SKM-1 (cell line): ENCODE measurements around the gene PTH.

ENCODE experiments used
- DNase-seq: peaks from one replicate; lab custom pipeline; 2025; ENCODE audit not compliant: unreplicated experiment; lab: John Stamatoyannopoulos, UW

PTH gene

DNA sequence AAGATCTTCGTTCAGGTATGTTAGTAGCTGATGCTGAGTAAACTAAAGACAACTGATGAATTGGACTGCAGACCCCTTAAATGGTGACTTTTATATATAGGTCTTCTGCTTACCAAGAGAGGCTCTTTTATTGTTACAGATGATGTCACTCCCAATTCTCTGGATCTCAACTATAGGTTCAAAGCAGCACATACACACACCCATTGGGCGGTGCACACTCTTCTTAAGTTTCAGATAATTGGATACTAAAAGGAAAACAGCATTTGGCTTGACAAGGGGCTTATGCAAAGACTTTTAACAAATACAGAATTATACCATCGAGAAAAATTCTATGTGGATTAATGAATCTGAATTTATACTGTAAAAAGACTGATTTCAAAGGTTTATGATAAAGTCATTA lies at the start of gene PTH:
TSS of gene PTH (minus strand) at position 69 of the 400 bp plus-strand sequence. CDS start 3,142 bp downstream, outside the sequence.
- no peak for DNase-seq

- no peak for DNase-seq
Observed at GRCh38 chr11:13538044-13538443, 42.2 kb upstream of the PTH start.

- DNase-seq = no peak
Observed at GRCh38 chr11:13535819-13536218, 40.0 kb upstream of the PTH start.

DNA sequence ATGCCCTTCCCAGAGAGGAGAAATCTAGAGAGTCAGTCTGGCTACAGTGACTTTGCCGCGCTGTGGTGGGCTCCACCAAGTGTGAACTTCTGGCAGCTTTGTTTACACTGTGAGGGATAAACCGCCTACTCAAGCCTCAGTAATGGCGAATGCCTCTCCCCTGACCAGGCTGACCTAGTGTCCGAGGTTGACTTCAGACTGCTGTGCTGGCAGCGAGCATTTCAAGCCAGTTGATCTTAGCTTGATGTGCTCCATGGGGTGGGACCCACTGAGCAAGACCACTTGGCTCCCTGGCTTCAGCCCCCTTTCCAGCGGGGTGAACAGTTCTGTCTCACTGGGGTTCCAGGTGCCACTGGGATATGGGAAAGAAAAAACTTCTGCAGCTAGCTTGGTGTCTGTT lies 38.6 kb upstream of the PTH start:
- DNase-seq = no peak

DNA sequence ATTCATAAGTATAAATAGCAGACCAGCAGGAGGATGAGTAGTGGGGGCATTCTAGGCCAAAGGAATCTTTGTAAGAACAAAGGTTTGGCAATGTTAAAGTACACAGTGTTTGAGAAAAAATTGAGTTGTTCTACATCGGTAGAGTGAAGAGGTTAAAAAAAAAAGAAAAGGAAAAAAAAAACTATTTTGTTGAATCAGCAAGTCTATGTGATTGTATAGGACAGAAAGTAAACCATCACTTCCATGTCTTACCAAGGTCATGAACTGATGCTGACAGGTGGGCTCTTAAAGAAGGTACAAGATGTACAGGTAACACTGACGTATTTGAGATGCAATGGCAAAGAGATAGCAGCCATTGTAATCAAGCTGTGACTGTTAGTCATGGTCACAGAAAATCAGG lies 29.5 kb upstream of the PTH start:
- DNase-seq = no peak

DNA sequence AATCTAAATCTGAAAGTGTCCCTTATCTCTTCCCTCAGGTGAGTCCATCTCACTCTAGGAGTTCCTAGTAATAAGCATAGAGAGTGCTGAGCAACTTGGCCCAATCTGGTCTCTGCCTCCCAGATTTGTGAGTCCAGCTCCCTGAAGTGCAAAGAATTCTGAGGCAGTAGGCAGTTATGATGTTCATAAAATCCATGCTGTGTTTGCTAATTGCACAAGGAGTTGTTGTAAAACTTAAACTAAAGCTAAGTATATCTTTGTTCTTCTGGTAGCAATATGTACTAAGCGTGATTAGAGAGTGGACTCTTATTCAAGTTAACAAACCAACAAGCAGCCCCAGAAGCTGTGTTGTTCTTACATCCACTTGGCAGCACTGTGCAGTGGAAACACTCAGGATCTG lies 7.6 kb upstream of the PTH start:
- DNase-seq = no peak

- DNase-seq = no peak
Observed at GRCh38 chr11:13502492-13502891, 6.7 kb upstream of the PTH start.

DNA sequence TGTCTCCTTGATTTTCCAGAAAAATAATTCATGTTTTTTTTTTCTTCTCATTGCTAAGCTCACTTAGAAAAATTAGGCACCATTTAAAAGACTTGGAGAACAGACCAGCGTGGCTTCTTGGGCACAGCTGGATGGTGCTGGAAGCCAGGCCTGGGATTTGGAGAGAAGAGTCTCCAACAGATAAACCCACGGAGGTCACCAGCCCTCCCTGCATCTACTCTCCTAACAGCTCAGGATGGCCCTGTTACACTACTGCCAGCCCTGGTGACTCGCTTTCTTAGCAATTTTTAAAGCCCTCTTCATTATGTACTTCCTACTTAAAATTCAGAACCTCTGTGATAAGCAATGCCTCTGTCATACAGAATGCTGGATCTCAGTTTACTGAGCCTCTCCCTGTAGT lies 1.7 kb downstream of the PTH start:
- no peak for DNase-seq

DNA sequence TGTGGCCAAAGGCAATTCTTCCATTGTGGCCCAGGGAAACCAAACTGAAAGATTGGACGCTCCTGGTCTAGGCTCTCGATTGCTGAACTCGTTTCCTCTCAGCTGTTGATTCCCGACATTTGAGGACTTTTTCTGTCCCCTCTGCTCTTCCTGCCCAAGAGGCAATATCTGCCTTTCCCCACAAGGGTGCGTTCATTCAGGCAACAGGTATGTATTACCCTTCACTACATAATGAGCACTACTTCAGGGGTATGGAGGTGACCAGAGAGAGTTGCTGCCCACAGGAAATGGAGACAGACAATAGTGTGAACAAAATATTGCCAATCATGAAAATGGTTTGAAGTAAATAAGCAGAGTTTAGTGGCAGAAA lies 8.2 kb downstream of the PTH start:
- no peak for DNase-seq

GRCh38 chr11:13486926-13487660 lies 8.7 kb downstream of the PTH start:
- DNase-seq = no peak

DNA sequence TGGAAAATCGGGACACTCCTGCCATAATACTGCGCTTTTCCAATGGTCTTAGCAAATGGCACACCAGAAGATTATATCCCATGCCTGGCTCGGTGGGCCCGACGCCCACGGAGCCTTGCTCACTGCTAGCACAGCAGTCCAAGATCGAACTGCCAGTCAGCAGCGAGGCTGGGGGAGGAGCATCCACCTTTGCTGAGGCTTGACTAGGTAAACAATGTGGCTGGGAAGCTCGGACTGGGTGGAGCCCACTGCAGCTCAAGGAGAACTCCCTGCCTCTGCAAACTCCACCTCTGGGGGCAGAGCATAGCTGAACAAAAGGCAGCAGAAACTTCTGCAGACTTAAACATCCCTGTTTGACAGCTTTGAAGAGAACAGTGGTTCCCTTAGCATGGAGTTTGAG lies 15.6 kb downstream of the PTH start:
- no peak for DNase-seq

- no peak for DNase-seq
Observed at GRCh38 chr11:13479688-13480087, 16.1 kb downstream of the PTH start.

- no peak for DNase-seq
Observed at GRCh38 chr11:13475091-13475490, 20.7 kb downstream of the PTH start.

GRCh38 chr11:13473013-13473722 lies 22.6 kb downstream of the PTH start:
- no peak for DNase-seq

GRCh38 chr11:13468750-13469149 lies 27.0 kb downstream of the PTH start:
- DNase-seq = no peak

DNA sequence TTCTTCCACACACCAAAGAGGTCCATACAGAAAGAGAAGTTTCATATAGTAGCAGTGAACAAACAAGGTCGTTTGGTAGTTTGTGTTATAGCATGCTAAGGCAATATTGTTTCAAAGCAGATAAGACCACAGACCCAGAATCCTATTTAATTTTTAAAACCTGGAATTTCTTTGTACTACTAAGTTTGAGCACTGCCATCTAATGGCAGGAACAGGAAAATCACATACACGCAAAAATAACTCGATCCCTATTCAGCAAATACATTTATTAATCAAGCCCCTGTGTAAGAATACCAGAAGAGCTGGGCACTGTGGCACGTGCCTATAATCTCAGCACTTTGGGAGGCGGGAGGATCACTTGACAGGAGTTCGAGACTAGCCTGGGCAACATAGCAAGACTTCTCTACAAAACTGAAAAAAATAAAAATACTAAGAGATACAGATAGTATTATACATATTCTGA lies 29.9 kb downstream of the PTH start:
- DNase-seq = peak; percentile 7

GRCh38 chr11:13463779-13464290 lies 32.0 kb downstream of the PTH start:
- DNase-seq = peak; percentile 65

DNA sequence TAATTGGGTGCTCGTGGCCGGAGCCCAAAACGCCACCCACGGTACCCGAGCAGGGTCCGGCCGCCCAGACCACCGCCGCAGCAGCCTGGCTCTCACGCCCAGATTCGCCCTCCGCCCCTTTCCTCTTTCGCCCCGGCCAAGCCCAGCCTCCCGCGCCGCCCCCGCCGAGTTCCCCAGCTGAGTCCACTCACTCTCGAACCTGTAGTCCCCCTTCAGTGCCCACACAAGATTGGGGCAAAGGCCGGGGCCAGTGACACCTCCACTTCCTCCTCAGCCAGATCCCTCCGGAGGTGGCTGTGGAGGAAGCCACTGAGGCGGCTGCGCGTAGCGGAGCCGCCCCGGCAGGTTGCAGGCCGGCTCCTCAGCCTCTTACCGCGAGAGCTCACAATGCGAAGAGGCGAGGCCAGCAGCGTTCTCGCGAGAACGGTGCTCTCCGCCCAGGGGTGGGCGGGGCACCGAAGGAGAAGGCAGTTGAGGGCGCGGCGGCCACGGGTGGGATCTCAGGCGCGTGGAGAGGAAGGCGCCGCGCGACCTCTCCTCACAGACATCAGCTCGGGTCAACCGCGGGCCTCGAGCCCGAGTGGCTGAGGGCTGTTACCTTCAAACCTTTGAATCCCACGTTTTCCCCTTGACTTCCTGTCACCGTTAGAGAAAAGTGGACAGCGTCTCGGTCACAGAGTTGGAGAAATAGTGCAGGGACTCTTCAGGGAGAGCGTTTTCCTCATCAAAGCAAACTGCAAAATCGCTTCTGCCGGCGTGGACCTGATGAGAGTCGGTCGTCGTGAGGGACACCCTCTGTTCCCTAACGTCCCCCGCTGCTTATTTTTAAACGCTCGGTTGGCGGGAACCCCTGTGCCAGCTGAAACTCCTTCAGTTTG lies 32.7 kb downstream of the PTH start, which contains the start of gene BTBD10:
TSS of gene BTBD10 (minus strand) at position 322 of the 878 bp plus-strand sequence. CDS start 18,098 bp downstream, outside the sequence.
- peak; percentile 87 for DNase-seq

DNA sequence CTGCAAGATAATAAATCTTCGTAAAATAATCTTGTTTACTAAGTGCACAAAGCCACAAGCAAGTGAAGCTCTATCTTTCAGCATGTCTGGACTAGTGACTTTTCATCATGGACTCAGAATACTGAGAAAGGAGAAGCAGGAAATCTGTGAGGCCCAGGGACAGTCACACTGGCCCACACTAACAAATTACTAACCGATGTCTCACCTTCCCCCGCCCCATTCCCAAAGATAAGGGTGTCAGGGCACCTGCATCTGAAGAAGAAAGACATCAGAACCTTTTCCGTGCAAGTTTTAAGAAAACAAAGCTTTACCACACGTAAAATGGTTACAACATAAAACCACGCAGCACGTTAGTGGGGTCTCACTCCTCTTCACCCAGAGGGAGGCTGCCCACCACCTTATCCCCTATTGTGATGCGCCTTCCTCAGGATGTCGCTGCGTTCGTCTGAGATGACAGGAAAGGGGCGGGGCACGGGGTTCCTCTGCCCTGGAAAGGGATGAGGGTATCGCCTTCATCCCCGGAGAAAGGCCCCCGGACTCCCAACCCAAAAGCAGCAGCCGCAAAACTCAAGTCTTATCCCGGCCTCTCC lies 33.4 kb downstream of the PTH start:
- no peak for DNase-seq

DNA sequence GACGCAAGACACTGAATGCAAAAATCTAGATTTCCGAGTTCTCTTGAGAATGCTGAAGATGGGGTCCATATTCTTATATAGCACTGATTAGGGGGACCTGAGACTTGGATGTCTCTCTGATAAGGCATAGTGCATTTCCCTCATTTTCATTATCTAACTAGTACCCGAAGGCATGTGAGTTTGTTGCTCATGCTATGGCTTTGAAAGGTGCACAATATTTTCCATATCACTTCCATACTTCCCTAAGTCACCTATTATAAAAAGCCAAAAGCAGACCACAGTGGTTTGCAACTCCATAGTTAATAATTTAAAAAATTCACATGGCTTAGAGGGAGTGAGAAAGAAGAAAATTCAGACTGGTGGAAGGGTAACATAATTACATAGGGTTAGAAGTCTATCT lies 34.5 kb downstream of the PTH start:
- DNase-seq = no peak
